Stimulated activated CD8-positive, alpha-beta memory T cell treated with anti-CD3 and anti-CD28 coated beads, Interleukin-12 subunit alpha, Interleukin-12 subunit beta, amount 100 ng/mL, for 24 hours (primary cell): Measurements from ENCODE around the gene RBFOX2.
"Not testable (repeated sequence)": the region's sequence is repeated elsewhere in the genome, so short reads cannot be mapped to it uniquely, and the experiment has no call there.

ENCODE experiments used
- DNase-seq: peaks from one replicate; pipeline ENCODE4 v3.0.0-alpha.2; 2020; ENCODE audit errors: extremely low read depth

RBFOX2 gene

DNA sequence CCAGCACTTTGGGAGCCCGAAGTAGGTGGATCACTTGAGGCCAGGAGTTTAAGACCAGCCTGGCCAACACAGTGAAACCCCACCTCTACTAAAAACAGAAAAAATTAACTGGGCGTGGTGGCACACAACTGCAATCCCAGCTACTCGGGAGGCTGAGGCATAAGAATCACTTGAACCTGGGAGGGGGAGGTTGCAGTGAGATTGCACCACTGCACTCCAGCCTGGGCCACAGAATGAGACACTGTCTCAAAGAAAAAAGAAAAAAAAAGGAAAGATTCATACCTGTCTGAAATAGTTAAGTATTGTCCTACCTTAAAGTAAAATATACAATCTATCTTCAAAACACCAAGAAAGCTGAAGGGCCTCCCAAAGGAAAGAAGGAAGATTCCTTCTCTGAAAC is 20.1 kb downstream of the RBFOX2 start:
- DNase-seq: no peak

DNA sequence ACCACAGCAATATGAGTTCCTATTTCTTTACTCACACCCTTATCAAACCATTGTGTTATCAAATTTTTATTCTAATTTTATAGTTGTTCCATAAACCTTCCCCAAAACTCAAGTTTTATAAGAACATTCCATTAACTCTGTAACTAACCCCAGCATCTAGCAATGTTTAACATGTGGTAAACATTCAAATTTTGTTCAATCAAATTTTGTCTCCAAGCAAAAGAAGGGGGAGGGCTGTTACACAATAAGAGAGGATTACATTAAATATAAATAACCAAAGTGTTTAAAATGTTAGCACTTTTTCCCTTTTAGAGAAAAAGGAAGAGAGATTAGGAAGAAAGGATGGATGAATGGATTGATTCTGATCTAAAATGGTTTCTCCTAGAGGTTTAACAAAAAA is 20.5 kb downstream of the RBFOX2 start:
- no peak for DNase-seq

DNA sequence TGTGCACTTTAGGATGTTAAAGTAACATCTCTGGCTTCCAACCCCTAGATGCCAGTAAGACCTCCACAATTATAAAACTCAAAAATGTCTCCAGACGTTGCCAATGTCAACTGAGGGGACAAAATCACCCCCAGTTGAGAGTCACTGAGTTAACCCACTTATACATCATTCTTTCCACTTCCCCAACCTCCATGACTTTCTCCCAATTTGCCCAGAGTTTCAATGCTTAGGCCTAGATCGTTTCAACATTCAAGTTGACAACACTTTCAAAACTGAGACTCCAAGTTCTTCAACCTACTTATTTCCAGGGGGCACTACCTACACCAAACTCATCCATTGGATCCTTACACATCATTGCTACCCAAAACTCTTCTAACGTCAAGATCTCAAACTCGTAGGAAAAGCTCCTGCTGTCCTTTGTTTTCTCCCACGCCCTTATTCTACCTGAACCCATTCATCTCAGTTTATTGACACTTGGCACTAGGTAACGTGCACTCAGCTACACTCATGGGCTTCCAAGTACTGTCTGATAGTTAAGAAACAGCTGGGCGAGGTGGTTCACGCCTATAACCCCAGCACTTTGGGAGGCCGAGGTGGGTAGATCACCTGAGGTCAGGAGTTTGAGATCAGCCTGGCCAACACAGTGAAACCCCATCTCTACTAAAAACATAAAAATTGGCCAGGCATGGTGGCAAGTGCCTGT is 24.5 kb downstream of the RBFOX2 start:
- no peak for DNase-seq

DNA sequence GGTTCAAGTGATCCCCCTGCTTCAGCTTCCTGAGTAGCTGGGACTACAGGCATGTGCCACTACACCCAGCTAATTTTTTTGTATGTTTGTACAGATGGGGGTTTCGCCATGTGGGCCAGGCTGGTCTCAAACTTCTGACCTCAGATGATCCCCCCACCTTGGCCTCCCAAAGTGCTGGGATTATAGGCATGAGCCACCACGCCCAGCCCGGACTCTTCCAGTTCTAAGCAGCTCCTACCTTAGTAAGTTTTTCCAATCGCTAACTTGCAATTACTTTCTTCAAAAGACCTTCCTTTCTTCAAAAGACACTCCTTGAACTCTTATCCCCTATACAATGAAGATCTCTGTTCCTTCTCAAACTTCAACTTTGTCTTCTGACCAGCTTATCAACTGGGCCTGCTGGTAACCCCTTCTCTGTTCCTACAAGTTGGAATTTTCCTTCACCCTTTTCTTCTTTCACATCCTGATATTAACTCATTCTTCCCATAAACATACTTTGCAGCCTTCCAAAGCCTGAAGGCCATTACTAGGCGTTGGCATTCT is 25.8 kb downstream of the RBFOX2 start:
- DNase-seq: no peak

DNA sequence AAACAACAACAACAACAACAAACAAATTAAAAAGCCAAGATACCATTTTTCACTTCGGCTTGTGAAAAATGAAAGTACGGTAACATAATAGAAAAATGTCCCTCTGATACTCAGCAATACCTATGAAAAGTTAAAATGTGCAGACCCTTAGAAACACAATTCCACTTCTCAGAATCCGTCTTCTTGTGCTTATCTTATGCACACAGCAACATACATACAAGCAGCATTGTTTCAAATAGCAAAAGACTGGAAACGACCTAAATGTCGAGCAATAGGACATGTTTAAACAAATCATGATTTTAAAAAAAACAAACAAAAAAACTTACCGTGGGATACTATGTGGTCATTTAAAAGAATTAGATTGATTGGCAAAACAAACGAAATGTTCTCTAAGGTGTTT is 26.5 kb downstream of the RBFOX2 start:
- no peak for DNase-seq

DNA sequence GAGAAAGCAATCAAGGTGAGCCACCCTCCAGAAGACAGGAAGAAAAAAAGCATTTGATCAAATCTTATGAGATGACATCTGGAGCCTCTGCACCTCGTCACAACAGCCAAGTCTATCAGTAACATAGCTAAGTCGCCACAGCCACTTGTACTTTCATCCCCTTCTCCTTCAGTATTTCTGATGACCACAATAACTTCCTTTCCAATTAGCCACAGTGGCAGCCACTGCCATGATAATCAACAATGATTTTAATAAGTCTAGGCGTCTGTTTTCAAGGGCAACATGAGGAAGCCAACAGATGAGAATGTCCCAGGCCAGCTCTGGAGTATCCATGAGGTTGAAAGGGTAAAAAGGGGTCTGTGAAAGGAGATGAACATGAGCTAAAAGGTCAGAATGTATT is 29.9 kb downstream of the RBFOX2 start:
- DNase-seq: no peak

DNA sequence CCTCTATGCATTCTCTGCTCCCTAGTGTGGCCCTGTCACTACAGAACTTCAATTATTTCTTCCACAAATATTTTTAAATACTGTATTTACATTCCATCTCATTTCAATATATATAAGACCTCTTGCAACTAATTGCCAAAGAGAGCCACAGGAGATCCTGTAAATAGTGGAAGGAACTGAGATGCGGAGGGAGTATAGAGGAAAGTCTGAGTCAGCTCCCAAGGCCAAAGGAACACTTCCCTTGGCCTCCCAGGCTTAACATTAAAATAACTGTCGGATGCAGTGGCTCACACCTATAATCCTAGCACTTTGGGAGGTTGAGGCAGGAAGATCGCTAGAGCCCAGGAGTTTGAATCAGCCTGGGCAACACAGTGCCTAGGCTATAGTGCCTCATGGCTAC is 31.2 kb downstream of the RBFOX2 start:
- DNase-seq: no peak

DNA sequence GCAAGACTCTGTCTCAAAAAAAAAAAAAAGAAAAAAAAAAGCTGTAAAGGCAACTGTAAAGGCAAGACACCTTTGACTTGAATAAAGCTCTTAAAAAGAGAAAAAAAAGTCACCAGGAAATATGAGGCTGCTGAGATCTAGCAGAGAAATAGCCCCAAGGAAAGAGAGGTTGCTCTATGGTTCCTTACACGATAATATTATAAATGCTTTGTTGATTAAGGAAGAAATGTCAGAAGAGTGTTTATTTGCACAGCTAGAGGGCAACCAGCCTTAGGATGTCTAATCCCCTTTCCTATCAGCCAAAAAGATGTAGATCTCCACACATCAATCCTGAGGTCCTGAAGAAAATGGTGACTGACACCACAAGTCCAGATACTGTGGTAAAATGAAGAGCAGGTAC is 32.0 kb downstream of the RBFOX2 start:
- DNase-seq: no peak

DNA sequence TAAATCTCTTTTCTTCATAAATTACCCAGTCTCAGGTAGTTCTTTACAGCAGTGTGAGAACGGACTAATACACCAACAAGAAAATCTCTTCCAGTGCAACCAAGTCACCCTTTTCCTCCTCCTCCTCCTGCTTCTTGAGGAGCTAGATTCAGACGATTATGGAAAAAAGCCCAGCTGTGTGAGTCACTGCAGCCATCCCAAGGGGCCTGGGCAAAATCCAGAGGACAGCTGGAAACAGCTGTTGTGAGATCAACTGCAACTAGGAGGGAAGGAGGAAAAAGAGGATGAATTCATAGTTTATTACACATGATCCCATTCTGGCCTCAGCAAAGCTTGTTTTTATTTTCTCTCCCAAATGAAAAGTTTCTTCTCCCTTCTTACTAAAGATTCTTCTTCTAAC is 32.9 kb downstream of the RBFOX2 start:
- DNase-seq: no peak

DNA sequence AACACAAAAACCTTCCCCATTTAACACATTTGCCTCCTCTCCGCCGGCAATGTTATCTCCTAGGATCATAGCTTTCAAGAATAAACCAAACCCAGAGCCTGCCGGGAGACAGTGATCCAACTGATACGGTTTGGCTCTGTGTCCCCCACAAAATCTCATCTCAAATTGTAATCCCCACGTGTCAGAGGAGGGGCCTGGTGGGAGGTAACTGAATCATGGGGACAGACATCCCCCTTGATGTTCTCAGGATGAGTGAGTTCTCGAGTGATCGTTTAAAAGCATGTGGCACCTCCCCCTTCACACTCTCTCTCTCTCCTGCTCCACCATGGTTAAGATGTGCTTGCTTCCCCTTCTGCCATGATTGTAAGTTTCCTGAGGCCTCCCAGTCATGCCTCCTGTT is 33.3 kb downstream of the RBFOX2 start:
- DNase-seq: no peak

DNA sequence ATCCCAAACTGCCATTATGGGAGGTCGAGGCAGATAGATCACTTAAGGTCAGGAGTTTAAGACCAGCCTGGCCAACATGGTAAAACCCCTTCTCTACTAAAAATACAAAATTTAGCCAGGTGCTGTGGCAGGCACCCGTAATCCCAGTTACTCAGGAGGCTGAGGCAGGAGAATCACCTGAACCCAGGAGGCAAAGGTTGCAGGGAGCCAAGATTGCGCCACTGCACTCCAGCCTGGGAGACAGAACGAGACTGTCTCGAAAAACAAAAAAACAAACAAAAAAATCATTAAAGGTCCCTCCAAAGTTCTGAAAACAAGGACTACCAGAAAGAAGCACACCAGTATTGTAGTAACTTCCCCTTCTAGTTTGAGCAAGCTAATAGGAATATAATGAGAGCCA is 34.9 kb downstream of the RBFOX2 start:
- DNase-seq: not testable (repeated sequence)

DNA sequence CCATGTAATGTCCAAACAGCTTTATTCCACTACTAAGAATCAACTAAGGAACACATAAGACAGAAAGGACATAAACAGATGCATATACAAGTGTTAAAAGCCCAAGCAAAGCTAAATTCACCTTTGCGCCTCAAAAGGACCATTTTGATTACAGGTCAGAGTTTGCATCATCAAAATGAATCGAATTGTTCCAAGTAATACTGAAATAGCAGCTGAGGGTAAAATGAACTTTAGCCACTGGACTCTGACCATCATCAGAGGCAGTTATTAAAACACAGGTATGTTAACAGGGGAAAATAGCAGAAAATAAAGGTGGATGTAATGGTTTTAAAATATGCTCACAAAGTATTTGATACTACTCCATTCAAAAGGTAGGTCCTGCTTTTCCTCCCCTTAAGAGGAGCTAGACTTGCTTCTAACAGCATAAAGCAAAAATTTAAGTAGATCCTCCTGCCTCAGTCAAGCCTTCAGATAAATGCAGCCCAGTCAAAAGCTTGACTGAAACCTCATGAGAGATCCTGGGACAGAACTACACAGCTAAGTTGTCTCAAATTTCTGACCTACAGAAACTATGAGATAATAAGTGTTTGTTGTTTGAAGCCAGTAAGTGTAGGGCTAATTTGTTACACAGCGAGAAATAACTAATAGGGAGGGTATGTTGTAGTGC is 35.4 kb downstream of the RBFOX2 start:
- DNase-seq: no peak

DNA sequence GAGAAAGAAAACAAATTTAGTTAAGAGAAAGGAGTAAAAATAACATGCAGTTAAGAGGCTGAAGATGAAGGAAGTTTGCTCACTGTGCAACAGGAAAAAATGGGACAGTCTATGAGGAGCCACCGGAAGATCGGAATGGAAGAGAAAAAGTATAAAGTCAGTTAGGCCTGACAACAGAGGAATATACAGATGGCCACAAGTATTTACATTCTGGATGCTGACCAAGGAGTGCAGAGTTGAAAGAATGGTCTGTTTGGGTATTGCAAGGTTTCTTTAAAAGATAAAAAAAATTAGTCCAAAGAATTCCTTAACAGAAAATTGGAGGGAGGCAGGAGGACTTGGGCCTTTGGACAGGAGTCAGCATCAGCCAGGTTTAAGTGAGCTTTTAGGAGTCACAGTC is 37.5 kb downstream of the RBFOX2 start:
- DNase-seq: no peak

DNA sequence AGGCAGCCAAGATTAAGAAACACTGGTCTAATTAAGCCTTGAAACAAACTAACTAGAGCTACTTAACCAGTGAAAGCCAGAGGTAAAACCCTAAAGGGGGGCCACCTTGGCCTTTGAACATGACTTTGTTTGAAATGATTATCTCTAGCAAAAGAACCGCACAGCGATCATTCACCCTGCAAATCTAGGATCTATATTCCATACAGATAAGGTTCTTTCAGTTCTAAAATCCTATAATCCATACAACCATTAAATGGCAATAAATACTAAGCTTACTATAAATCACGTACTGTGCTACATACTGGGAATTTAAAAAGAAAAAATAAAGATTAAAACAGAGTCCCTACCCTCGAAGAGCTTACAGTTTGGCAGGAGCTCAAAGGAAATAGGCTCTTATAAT is 40.6 kb downstream of the RBFOX2 start:
- DNase-seq: no peak

DNA sequence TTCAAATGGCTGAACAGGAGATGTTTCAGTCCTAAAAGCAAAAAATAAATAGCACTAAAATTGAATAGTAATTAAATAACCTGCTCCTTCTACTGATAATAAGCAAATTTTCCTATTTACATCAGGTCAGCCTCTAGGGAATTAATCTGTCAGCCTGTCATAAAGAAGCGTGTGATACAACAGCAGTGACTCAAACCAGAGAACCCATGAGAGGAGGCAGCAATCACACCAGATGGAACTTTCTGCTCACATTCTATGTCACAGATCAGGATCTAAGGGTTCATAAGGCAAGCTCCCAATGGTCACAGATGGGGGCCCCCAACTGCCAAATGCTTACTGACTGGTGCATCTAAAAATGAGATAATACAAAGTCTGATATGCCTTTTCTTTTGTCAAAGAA is 41.1 kb downstream of the RBFOX2 start:
- DNase-seq: no peak

DNA sequence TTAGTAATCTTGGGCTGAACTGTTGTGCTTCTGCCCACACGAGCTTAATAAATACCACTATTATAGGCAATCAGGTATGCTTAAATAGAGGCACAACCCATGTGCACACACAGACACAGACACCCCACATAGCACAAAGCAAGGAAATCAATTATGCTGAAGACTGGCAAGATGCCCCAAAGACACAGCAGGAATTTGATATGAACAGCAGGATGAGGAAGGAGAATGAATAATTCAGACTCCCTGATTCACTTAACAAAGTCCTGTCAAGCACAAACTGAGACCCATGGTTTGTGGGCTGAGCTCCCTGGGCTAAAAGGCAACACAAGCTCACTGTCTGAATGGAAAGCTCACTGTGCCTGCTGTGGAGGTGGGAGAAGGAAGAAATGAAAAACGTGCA is 42.5 kb downstream of the RBFOX2 start:
- no peak for DNase-seq

DNA sequence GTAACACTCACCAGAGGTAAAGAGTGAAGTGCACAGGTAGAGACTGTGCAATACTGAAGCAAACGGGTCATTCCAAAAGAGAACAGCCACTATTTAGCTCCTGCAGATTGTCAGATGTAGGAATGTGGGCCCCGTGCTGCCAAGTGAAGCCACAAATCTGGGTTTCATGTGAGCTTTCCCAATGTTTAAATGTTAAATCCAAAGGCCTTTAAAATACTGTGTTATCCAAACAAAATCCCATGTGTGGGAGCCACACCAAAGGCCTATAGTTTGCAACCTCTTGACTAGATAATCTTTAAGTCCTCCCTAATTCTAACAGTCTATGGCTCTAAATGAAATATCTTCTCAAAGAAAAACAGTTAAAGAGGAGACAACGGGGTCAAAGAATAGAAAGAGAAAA is 43.3 kb downstream of the RBFOX2 start:
- DNase-seq: no peak

DNA sequence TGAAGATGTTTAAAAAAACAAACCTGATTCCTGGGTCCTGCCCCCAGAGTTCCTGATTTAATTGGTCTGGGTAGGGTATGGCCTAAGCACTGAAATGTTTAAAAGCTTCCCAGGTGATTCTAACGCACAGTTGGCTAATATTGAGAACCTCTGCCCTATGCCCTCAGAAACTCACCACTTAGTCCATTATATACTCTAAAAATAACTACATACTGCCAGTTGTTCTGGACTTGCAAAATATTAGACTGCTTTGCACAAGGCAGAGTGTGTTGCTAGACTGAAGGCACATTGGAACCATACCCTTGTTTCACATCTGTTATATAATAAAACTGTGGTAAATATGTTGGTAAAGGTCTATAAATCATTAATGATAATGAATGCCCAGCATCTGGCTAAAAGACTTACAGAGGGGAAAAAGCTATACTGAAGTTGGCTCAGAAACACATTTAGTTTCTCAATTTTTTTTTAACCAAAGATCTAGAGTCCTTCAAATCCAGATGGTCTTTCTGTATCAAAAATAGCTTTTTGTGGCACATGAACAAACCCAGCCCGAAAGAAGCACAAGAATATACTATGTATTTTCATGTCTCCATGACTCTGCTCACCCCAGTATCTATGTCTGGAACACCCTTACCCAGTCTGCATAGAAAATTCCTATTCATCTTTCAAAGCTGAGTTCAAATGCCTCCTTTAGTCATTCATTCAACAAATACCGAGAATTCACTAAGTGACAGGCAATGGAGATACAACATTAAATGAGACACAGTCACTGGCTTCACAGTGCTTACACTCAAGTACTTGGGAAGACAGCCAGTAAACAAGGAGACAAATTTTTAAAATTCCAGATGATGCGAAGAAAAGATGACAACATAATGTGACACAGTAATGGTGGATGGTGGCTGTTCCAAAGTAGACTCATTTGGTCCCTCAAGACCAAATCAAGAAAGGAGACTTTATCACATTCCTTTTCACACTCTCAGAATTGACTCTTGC is 44.1 kb downstream of the RBFOX2 start:
- DNase-seq: no peak

DNA sequence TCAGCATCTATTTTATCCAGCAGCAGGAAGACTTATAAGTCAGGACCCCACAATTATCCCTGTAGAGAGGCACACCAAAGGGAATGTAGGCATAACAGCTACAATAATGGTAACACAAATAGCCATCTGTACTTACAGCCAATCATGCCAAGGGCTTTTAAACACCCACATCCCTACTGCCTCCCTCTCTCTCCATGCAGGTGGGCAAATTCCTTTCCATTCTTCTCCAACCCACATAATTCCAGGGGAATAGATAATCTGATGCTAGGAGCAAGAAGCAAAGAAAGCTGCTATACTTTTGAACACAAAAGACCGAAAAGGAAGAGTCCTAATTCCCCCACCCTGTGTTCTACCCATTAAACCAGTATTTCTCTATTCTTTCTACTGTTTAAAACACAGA is 46.7 kb downstream of the RBFOX2 start:
- DNase-seq: no peak

DNA sequence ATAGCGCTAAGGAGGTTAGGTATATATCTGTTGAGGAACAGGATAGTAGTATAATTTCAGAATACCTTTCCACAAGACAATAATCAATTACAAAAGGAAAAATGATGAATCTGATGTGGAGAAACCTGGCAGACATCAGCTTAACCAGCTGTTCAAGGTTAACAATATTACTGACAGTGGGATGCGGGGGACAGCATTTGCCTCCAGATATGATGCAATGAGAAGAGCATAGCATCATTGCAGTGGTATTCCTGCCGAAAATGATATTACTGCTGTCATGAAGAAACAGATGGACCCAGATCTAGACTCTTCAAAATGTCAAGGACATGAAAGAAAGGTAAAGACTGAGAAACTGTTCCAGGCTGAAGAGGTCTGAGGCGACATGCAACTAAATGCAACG is 49.7 kb downstream of the RBFOX2 start:
- DNase-seq: no peak

DNA sequence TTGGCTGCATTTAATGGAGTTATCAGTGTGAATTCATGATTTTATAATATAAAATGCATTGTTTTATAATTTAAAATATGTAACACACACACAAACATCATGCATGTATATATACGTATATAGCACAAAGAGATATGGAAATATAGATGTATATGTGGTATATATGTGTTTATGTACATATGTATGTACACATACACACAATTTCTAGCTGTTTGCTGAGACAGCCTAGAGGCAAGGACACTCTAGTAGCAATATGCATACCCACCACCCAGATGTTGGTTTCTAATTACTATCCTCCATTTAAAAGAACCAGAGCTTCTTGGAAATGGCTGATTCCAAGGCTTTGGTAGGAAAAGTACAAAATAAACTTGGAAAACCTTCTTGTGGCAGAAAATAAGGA is 50.4 kb downstream of the RBFOX2 start:
- no peak for DNase-seq

DNA sequence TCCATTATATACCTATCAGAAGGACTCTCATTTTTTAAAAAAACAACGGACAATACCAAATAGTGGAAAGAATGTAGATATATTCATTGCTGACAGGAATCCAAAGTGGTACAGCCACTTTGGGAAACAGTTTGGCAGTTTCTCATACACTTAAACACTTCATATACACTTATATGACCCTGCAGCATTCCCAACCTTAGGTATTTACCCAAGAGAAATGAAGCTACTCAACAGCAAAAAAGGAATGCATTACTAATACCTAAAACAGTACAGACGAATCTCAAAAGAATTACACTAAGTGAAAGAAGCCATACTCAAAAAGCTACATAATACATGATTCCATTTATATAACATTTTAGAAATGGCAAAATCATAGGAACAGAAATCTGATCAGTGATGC is 51.5 kb downstream of the RBFOX2 start:
- no peak for DNase-seq
